Measurements from ENCODE around the gene STK24. TPM values are rescaled to one million over a fixed set of nuclear protein-coding genes. Genes with fewer than 3 reads are reported as not detected.

STK24 gene
- total and polyA plus RNA-seq, 2 of the 8 experiments (the other 6 are each of a cell fraction or from before 2014, with no cell fraction given) = 62.8 to 143 TPM

DNA sequence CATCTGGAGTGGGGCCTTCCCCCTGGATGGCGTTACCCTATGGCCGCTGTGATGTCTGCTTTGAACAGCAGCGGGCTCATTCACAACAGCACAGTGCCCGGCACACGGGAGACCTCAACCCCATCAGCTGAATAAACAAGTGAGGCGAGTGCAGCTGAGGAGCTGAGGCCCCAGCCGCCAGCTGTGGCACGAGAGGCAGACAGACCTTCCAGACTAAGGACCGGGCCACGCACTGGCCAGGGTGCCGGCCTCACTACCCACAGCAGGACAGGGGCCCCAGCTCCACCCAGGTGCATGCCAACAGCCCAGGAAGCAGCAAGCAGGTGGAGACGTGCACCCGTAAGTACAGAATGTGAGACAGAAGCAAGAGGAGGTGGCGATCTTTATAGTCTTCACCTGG lies 39.6 kb downstream of the STK24 start:
- Histone ChIP-seq H3K14ac (ENCODE audit: insufficient read length) (no peak overlapping the region), H3K27me3 (replicated peaks in 1 of 4; ENCODE audit: control insufficient read depth in 3 of 4, extremely low read depth in 1 of 4, insufficient read depth in 3 of 4, low read length in 3 of 4) (no peaks in the 10 kb centered on the region), H3K4me2 (ENCODE audit: insufficient read depth in 1 of 2, low read depth in 2 of 2, low read length in 2 of 2) (no peak overlapping the region), H3K9me3 (ENCODE audit: insufficient read depth in 2 of 2, low read depth in 1 of 2, low read length in 1 of 2) (no peaks in the 10 kb centered on the region), H2BK12ac (ENCODE audit: low read depth, low read length) (no peak overlapping the region), H3K27ac (ENCODE audit: low read depth, low read length) (no peak overlapping the region), H4K91ac (replicated peaks; ENCODE audit: insufficient read length, low read length) (no peak overlapping the region), H2AK5ac (ENCODE audit: low read depth, low read length) (no peak overlapping the region), H3K36me3 (ENCODE audit: control insufficient read depth in 2 of 4, insufficient read depth in 4 of 4, low read length in 3 of 4) (no peaks in the 10 kb centered on the region; a peak in 1 of 8 replicates), H3K79me1 (ENCODE audit: low read depth, low read length) (peaks cover 28% of the 10 kb centered on the region), H3K23ac (ENCODE audit: insufficient read length) (no peak overlapping the region), H3K56ac (replicated peaks; ENCODE audit: insufficient read length, low read depth, low read length) (no peak overlapping the region), H4K5ac (ENCODE audit: insufficient read length, low read depth, low read length) (no peak overlapping the region), H2AFZ (ENCODE audit: low read length) (no peak overlapping the region), H3K4me1 (replicated peaks in 1 of 4; ENCODE audit: control insufficient read depth in 3 of 4, insufficient read depth in 4 of 4, low read length in 3 of 4) (peaks cover 1 to 4% (median 2%) of the 10 kb centered on the region in 4 experiments; a peak in 6 of 7 replicates), H2BK120ac (replicated peaks; ENCODE audit: low read depth, low read length) (no peak overlapping the region), H3K23me2 (ENCODE audit: low read depth, low read length) (no peaks in the 10 kb centered on the region; the same call in 1 of the 2 replicates), H2BK15ac (ENCODE audit: low read length) (no peak overlapping the region), H4K20me1 (replicated peaks in 1 of 2; ENCODE audit: control insufficient read depth in 1 of 2, insufficient read depth in 2 of 2, low read length in 2 of 2) (peaks cover 23 to 52% of the 10 kb centered on the region in 2 experiments), H3K79me2 (ENCODE audit: control insufficient read depth in 1 of 2, insufficient read depth in 2 of 2, low read length in 2 of 2) (peaks cover 34 to 99% of the 10 kb centered on the region in 2 experiments), H2BK20ac (ENCODE audit: low read length) (no peak overlapping the region), H3K18ac (ENCODE audit: extremely low read depth, low read length) (no peak overlapping the region), H3K4ac (replicated peaks; ENCODE audit: insufficient read length, low read depth, low read length) (no peak overlapping the region), H4K8ac (ENCODE audit: extremely low read depth, insufficient read depth, low read length) (no peak overlapping the region), H3K4me3 (ENCODE audit: extremely low read depth in 1 of 4, insufficient read depth in 2 of 4, low read depth in 3 of 4, low read length in 4 of 4) (no peak overlapping the region), H2BK5ac (ENCODE audit: low read depth, low read length) (no peak overlapping the region), H3K9ac (replicated peaks in 1 of 4; ENCODE audit: extremely low read depth in 1 of 4, low read depth in 3 of 4, low read length in 3 of 4) (peak overlapping the region in 1 of 4 experiments; percentile 2; a peak in 1 of 7 replicates)
- 90% methylated on average over 14 of the region's 14 CpGs; no CpG with 5 or more reads in 1 of the 2 experiments for whole genome bisulfite sequencing, 2 experiments (ENCODE audit: extremely low coverage in 1 of 2, insufficient coverage in 1 of 2, insufficient read length in 1 of 2, insufficient replicate concordance in 2 of 2, low coverage in 1 of 2, low lambda C conversion rate in 2 of 2, missing lambda C conversion rate in 1 of 2)
- ChIA-PET POLR2A (ENCODE audit: partially characterized antibody) (interaction anchor here (1.4 to 1.7 kb wide), 3 partner anchors 34 to 38 kb away, joined by 3 read pairs; no protein-coding TSS in a partner anchor), CTCF (ENCODE audit: partially characterized antibody) (interaction anchor here (1.0 to 8.2 kb wide), 11 partner anchors 9 to 116 kb away, joined by 3 to 47 read pairs (median 4); no protein-coding TSS in a partner anchor)
- DNase-seq (ENCODE audit: low read depth in 1 of 2, low spot score in 2 of 2) (no peak), FAIRE-seq (no peak)
- TF ChIP-seq RNF2 (IDR thresholded peaks at IDR 0.05; ENCODE audit: borderline replicate concordance, low read depth, low read length, missing control alignments, poor library complexity, severe bottlenecking) (no peak), ZNF274 (IDR thresholded peaks at IDR 0.05; ENCODE audit: borderline replicate concordance, extremely low read depth, low read length) (no peak), CBX8 (IDR thresholded peaks at IDR 0.05; ENCODE audit: borderline replicate concordance, low read depth, low read length) (no peak), POLR2AphosphoS5 (IDR thresholded peaks at IDR 0.05; ENCODE audit: low read depth, low read length) (0 out of 2 replicates have a peak, but pooled peaks have one; percentile 2)
